CD4-positive, alpha-beta T cell treated with Interleukin-1 beta for 1 hour (primary cell): ENCODE results near the gene ZMYND8.
A peak's percentile ranks its signal among the peaks of the same experiment; 100 is the strongest.
"Not testable (repeated sequence)": the region's sequence is repeated elsewhere in the genome, so short reads cannot be mapped to it uniquely, and the experiment has no call there.

Source experiments
- DNase-seq, 2 donors: peaks; one replicate each; pipeline ENCODE4 v3.0.0-alpha.2; 2020 to 2022

The ZMYND8 gene

GRCh38 chr20:47370850-47371782 lies 14.6 kb upstream of the ZMYND8 start:
- no peak for DNase-seq

- no peak for DNase-seq
These were observed 13.7 kb upstream of the ZMYND8 start for GRCh38 chr20:47370214-47370613.

- no peak for DNase-seq
These were observed 11.8 kb upstream of the ZMYND8 start for GRCh38 chr20:47368301-47368700.

GRCh38 chr20:47366301-47366700 lies 9.8 kb upstream of the ZMYND8 start:
- not testable (repeated sequence) for DNase-seq

GRCh38 chr20:47365023-47365764 lies 8.7 kb upstream of the ZMYND8 start:
- DNase-seq: no peak

- DNase-seq: no peak
These were observed 6.1 kb upstream of the ZMYND8 start for GRCh38 chr20:47362361-47363219.

- no peak for DNase-seq
These were observed 4.8 kb upstream of the ZMYND8 start for GRCh38 chr20:47361057-47361915.

- DNase-seq: peak in 1 of 2 donors; percentile 19
These were observed 4.0 kb upstream of the ZMYND8 start for GRCh38 chr20:47360297-47361056.

- no peak for DNase-seq
These were observed 3.2 kb upstream of the ZMYND8 start for GRCh38 chr20:47359530-47360296.

GRCh38 chr20:47358672-47359529 lies 2.4 kb upstream of the ZMYND8 start:
- no peak for DNase-seq

- no peak for DNase-seq
These were observed 1.7 kb upstream of the ZMYND8 start for GRCh38 chr20:47358039-47358671.

GRCh38 chr20:47357296-47358038 lies 968 bp upstream of the ZMYND8 start:
- peak; percentile 48 to 60 for DNase-seq

- DNase-seq: no peak
These were observed 326 bp downstream of the ZMYND8 start for GRCh38 chr20:47356220-47356525.

- no peak for DNase-seq
These were observed 845 bp downstream of the ZMYND8 start for GRCh38 chr20:47355489-47356219.

- no peak for DNase-seq
These were observed 1.6 kb downstream of the ZMYND8 start for GRCh38 chr20:47354714-47355488.

- DNase-seq: no peak
These were observed 2.1 kb downstream of the ZMYND8 start for GRCh38 chr20:47354464-47354713.
